Measurements from ENCODE around the gene KATNAL1. TPM values are rescaled to one million over a fixed set of nuclear protein-coding genes. Genes with fewer than 3 reads are reported as not detected.
"Not testable (repeated sequence)": the region's sequence is repeated elsewhere in the genome, so short reads cannot be mapped to it uniquely, and the experiment has no call there.

The KATNAL1 gene
- polyA plus RNA-seq, 3 donors = 0.49 to 1.2 (median 1.0) TPM

DNA sequence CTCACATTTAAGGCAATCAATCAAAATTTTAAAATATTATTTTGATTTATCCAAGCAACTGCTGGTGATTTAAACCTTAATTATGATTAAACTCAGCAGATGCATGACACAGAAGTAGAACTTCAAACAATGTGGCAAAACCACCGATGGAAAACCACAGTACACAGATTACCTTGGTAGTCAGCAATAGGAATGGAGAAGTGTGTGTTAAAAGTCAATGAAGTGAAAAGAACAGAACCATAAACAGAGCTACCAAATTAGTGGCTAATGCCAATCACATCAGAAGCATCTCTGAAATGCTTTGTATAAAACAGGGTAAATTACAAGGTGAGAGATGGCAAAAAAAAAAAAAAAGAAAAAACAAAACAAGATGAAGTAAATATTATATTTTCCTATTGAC is 31.2 kb downstream of the KATNAL1 start:
- Histone ChIP-seq H3K27me3 (ENCODE audit: control insufficient read depth in 2 of 2, insufficient read depth in 2 of 2, low read length in 2 of 2) (no peaks in the 10 kb centered on the region), H2AFZ (ENCODE audit: insufficient read depth, low read depth, low read length, poor library complexity, severe bottlenecking) (no peak overlapping the region), H3K27ac (ENCODE audit: low read depth in 1 of 2, low read length in 2 of 2) (no peak overlapping the region), H3K9ac (ENCODE audit: insufficient read depth, low read length, poor library complexity, severe bottlenecking) (no peak overlapping the region), H3K36me3 (replicated peaks in 1 of 2; ENCODE audit: control insufficient read depth in 1 of 2, insufficient read depth in 2 of 2, low read length in 2 of 2) (peaks cover 3% of the 10 kb centered on the region in 2 donors), H3K9me3 (replicated peaks in 1 of 2; ENCODE audit: control insufficient read depth in 1 of 2, insufficient read depth in 1 of 2, low read length in 2 of 2) (no peaks in the 10 kb centered on the region), H4K20me1 (ENCODE audit: insufficient read depth, low read length) (no peaks in the 10 kb centered on the region), H3K4me1 (ENCODE audit: control insufficient read depth in 1 of 2, insufficient read depth in 2 of 2, low read length in 2 of 2) (no peaks in the 10 kb centered on the region), H3K4me3 (replicated peaks in 1 of 3; ENCODE audit: low read depth in 2 of 3, low read length in 3 of 3) (no peak overlapping the region), H3K4me2 (replicated peaks; ENCODE audit: extremely low read depth, low read length, poor library complexity, severe bottlenecking) (no peak overlapping the region), H3K79me2 (ENCODE audit: insufficient read depth, low read length) (no peaks in the 10 kb centered on the region)
- Mint-ChIP-seq H3K27me3 (ENCODE audit: low read depth in 3 of 3) (peaks cover 0 to 2% (median 0%) of the 10 kb centered on the region in 3 donors), H3K4me1 (peaks cover 1% of the 10 kb centered on the region), H3K4me3 (no peak overlapping the region), H3K9me3 (peaks cover 0 to 9% (median 0%) of the 10 kb centered on the region in 7 donors), H3K27ac (no peak overlapping the region), H3K36me3 (peaks cover 25 to 38% of the 10 kb centered on the region in 2 donors)
- TF ChIP-seq, protein P1, sequence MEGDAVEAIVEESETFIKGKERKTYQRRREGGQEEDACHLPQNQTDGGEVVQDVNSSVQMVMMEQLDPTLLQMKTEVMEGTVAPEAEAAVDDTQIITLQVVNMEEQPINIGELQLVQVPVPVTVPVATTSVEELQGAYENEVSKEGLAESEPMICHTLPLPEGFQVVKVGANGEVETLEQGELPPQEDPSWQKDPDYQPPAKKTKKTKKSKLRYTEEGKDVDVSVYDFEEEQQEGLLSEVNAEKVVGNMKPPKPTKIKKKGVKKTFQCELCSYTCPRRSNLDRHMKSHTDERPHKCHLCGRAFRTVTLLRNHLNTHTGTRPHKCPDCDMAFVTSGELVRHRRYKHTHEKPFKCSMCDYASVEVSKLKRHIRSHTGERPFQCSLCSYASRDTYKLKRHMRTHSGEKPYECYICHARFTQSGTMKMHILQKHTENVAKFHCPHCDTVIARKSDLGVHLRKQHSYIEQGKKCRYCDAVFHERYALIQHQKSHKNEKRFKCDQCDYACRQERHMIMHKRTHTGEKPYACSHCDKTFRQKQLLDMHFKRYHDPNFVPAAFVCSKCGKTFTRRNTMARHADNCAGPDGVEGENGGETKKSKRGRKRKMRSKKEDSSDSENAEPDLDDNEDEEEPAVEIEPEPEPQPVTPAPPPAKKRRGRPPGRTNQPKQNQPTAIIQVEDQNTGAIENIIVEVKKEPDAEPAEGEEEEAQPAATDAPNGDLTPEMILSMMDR (IDR thresholded peaks at IDR 0.05) = no peak
- WGBS (ENCODE audit: insufficient coverage) = no CpG with 5 or more reads among the region's 1 CpG
- intact Hi-C loops (cut with micrococcal nuclease) = no loop called here
- DNase-seq = no peak

DNA sequence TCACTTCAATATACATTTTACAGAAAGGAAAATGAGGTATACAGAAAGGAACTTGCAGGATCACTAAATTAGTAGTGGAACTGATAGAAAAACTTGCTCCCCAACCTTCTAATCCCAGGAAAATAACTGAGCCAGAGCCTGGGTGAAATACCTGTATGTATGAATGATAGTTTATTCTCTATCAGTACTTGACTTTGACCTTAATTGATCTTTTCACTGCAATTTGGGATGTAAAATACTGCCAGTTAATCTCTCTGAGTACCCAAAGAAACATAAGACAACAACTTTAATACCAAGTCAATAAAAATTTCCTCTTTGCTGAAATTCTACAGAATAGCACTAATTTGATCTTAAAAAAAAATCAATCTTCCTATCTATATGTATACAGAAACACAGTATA is 33.3 kb downstream of the KATNAL1 start:
- H3K4me2 ChIP-seq (replicated peaks; ENCODE audit: extremely low read depth, low read length, poor library complexity, severe bottlenecking) = no peak overlapping the region
- no peaks in the 10 kb centered on the region for H3K4me1 ChIP-seq (ENCODE audit: control insufficient read depth in 1 of 2, insufficient read depth in 2 of 2, low read length in 2 of 2)
- no peaks in the 10 kb centered on the region for H4K20me1 ChIP-seq (ENCODE audit: insufficient read depth, low read length)
- DNase-seq = no peak
- H3K27me3 ChIP-seq (ENCODE audit: control insufficient read depth in 2 of 2, insufficient read depth in 2 of 2, low read length in 2 of 2) = no peaks in the 10 kb centered on the region
- H3K9ac ChIP-seq (ENCODE audit: insufficient read depth, low read length, poor library complexity, severe bottlenecking) = no peak overlapping the region
- intact Hi-C loops (cut with micrococcal nuclease) = no loop called here
- Mint-ChIP-seq H3K4me3 (no peak overlapping the region), H3K4me1 (peaks cover 1% of the 10 kb centered on the region), H3K27me3 (ENCODE audit: low read depth in 3 of 3) (peaks cover 0 to 2% (median 0%) of the 10 kb centered on the region in 3 donors), H3K27ac (no peak overlapping the region), H3K36me3 (peaks cover 22 to 28% of the 10 kb centered on the region in 2 donors), H3K9me3 (peaks cover 0 to 9% (median 2%) of the 10 kb centered on the region in 7 donors)
- no peaks in the 10 kb centered on the region for H3K36me3 ChIP-seq (replicated peaks in 1 of 2; ENCODE audit: control insufficient read depth in 1 of 2, insufficient read depth in 2 of 2, low read length in 2 of 2)
- H3K79me2 ChIP-seq (ENCODE audit: insufficient read depth, low read length) = no peaks in the 10 kb centered on the region
- no peaks in the 10 kb centered on the region for H3K9me3 ChIP-seq (replicated peaks in 1 of 2; ENCODE audit: control insufficient read depth in 1 of 2, insufficient read depth in 1 of 2, low read length in 2 of 2)
- TF ChIP-seq, protein P1 (IDR thresholded peaks at IDR 0.05) = no peak
- H3K4me3 ChIP-seq (replicated peaks in 1 of 3; ENCODE audit: low read depth in 2 of 3, low read length in 3 of 3) = no peak overlapping the region
- no peak overlapping the region for H2AFZ ChIP-seq (ENCODE audit: insufficient read depth, low read depth, low read length, poor library complexity, severe bottlenecking)
- no peak overlapping the region for H3K27ac ChIP-seq (ENCODE audit: low read depth in 1 of 2, low read length in 2 of 2)

DNA sequence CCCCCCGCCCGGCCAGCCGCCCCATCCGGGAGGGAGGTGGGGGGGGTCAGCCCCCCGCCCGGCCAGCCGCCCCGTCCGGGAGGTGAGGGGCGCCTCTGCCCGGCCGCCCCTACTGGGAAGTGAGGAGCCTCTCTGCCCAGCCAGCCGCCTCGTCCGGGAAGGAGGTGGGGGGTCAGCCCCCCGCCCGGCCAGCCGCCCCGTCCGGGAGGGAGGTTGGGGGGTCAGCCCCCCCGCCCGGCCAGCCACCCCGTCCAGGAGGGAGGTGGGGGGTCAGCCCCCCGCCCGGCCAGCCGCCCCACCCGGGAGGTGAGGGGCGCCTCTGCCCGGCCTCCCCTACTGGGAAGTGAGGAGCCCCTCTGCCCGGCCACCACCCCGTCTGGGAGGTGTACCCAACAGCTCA is 37.3 kb downstream of the KATNAL1 start:
- H3K27me3 Mint-ChIP-seq (ENCODE audit: low read depth in 3 of 3); H3K27me3 ChIP-seq (ENCODE audit: control insufficient read depth in 2 of 2, insufficient read depth in 2 of 2, low read length in 2 of 2); H3K4me3 Mint-ChIP-seq; H3K9me3 Mint-ChIP-seq; H3K36me3 ChIP-seq (replicated peaks in 1 of 2; ENCODE audit: control insufficient read depth in 1 of 2, insufficient read depth in 2 of 2, low read length in 2 of 2); H4K20me1 ChIP-seq (ENCODE audit: insufficient read depth, low read length); H3K9me3 ChIP-seq (replicated peaks in 1 of 2; ENCODE audit: control insufficient read depth in 1 of 2, insufficient read depth in 1 of 2, low read length in 2 of 2); H3K27ac ChIP-seq (ENCODE audit: low read depth in 1 of 2, low read length in 2 of 2); H3K4me2 ChIP-seq (replicated peaks; ENCODE audit: extremely low read depth, low read length, poor library complexity, severe bottlenecking); H3K4me1 Mint-ChIP-seq; H3K9ac ChIP-seq (ENCODE audit: insufficient read depth, low read length, poor library complexity, severe bottlenecking); H3K27ac Mint-ChIP-seq; DNase-seq; H3K4me3 ChIP-seq (replicated peaks in 1 of 3; ENCODE audit: low read depth in 2 of 3, low read length in 3 of 3); H2AFZ ChIP-seq (ENCODE audit: insufficient read depth, low read depth, low read length, poor library complexity, severe bottlenecking); intact Hi-C loops (cut with micrococcal nuclease); H3K4me1 ChIP-seq (ENCODE audit: control insufficient read depth in 1 of 2, insufficient read depth in 2 of 2, low read length in 2 of 2); H3K79me2 ChIP-seq (ENCODE audit: insufficient read depth, low read length): not testable (repeated sequence)
- peaks cover 16 to 19% of the 10 kb centered on the region in 2 donors for H3K36me3 Mint-ChIP-seq
- no CpG with 5 or more reads among the region's 31 CpGs for WGBS (ENCODE audit: insufficient coverage)

Data from CD14-positive monocyte (primary cell).